GM04504 (cell line): Measurements from ENCODE around the gene TPPP3.

Experiments
- DNase-seq: peaks from one replicate; pipeline ENCODE4 v3.0.0-alpha.2; 2012; ENCODE audit warnings: low read depth

Gene TPPP3

DNA sequence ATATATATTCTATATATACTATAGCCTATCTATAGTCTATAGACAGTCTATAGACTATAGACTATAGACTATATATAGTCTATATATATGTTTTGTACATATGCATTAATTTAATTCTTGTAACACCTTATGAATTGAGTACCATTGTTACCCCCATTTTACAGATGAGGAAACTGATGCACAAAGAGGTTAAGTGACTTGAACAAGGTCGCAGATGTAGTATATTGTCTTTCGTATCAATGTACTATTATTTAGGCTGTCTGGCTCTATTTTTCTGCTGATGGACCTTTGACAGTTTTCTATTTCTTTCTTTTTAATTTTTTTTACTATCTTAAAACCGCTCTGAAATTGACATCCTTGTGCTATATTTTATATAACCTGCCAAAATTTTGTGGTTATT is 52.0 kb downstream of the TPPP3 start:
- no peak for DNase-seq
